NCI-H1694 treated with DMSO at 0.1 percent for 48 hours (cell line): ENCODE measurements around the gene EIF2B5.
"Not testable (repeated sequence)": the region's sequence is repeated elsewhere in the genome, so short reads cannot be mapped to it uniquely, and the experiment has no call there.

Experiments used
- DNase-seq: peaks from one replicate; lab custom pipeline; 2025; lab: John Stamatoyannopoulos, UW

EIF2B5 gene

DNA sequence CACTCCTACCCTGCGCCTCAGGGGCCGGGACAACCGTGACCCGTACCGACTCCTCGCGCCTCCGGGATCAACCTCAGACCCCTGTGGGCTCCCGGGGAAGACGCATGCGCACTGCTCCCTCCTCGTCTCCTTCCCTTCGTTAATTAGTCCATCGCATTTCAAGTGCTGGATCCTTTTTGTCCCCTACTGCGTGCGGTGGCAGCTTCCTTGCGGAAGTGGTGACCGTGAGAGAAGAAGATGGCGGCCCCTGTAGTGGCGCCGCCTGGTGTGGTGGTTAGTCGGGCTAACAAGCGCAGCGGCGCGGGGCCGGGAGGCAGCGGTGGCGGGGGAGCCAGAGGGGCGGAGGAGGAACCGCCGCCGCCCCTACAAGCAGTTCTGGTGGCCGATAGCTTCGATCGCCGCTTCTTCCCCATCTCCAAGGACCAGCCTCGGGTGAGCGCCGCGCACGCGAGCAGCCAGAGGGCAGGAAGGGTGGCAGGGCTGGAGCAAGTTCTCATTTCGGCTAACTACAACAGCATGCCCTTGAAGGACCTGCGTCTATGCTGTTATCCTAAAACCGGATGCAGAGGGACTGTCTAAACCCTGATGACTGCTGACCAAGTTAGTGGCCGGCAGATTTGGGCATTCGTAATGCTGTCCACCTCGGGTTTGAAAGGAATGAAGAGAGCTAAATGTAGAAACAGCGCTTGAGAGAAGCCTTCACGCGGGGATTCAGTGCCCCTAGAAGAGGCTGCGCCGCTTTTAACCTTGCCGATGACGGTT lies at the start of gene EIF2B5:
EIF2B5 (plus strand) TSS at position 210 of the 762 bp plus-strand sequence; CDS start at position 238, 28 bp downstream.
- DNase-seq, result peak; percentile 89

DNA sequence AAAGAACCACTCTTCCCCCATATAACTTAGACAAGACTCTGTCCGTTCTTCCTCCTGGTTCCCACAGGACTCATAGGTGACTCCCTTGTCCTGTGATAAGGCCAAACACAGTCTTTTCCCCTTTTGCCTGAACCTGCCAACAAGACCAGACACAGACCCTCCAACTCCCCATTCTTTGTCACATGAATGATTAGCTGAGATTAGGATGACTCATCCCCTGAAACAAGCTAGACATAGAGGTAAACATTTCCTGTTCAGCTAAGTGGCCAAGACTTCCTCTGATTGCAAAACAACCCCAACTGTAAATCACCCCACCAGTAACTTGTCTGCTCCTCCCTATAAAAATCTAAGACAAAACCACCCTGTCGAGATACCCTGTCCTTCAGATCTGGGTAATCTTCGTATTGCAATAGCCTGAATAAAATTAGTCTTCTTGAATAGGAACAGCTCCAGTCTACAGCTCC lies 49.7 kb upstream of the EIF2B5 start:
- DNase-seq, result no peak

DNA sequence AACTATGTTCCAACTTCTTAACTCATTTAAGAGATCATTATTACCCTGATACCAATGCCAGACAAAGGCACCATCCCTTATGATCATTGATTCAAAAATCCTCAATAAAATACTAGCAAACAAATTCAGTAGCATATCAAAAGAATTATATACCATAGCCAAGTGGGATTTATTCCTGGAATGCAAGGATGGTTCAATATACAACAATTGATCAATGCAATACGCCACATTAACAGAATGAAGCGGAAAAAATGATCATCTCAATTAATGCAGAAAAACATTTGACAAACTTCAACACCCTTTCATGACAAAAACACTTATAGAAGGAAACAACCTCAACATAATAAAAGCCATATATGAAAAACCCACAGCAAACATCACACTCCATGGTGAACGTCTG lies 43.0 kb upstream of the EIF2B5 start:
- no peak for DNase-seq

DNA sequence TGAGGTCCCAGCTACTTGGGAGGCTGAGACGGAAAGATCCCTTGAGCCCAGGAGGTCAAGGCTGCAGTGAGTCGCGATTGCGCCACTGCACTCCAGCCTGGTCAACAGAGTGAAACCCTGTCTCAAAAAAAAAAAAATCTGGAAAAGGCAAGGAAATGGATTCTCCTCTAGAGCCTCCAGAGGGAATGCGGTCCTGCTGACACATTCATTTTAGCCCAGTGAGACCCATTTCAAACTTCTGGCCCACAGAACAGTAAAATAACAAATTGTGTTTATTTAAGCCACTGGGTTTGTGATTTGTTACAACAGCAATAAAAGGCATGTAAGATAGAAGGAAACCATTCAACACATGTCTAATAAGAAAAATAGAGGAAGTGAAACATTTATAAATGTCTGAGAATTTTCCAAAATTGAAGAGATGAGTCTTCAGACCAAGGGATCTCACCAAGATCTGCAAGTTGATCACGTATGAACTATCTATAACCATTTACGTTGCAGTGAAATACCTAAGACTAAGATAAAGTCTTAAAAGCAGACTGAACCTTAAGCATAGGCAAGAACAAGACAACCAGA lies 38.3 kb upstream of the EIF2B5 start, which contains the start of gene HTR3E:
HTR3E (plus strand) TSS at position 254 of the 573 bp plus-strand sequence. CDS start 466 bp downstream, outside the sequence.
- DNase-seq, result no peak

DNA sequence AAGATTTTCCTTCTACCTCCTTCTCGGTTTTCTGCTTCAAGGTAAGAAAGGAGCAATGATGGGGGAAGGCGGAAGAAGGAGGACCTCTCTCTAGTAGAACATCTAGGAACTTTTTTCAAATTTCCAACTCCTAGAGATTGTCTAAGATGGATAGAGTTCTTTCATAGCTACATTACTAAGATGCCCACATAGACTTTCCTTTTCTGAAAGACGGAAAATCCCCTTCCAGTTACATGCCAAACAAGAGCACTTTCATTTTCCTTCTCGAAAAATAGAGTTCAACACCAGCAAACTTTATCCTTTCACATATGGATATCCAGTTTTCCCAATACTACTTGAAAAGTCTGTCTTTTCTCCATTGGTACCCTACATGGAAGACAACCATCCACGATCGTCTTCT lies 37.6 kb upstream of the EIF2B5 start:
- DNase-seq, result no peak

DNA sequence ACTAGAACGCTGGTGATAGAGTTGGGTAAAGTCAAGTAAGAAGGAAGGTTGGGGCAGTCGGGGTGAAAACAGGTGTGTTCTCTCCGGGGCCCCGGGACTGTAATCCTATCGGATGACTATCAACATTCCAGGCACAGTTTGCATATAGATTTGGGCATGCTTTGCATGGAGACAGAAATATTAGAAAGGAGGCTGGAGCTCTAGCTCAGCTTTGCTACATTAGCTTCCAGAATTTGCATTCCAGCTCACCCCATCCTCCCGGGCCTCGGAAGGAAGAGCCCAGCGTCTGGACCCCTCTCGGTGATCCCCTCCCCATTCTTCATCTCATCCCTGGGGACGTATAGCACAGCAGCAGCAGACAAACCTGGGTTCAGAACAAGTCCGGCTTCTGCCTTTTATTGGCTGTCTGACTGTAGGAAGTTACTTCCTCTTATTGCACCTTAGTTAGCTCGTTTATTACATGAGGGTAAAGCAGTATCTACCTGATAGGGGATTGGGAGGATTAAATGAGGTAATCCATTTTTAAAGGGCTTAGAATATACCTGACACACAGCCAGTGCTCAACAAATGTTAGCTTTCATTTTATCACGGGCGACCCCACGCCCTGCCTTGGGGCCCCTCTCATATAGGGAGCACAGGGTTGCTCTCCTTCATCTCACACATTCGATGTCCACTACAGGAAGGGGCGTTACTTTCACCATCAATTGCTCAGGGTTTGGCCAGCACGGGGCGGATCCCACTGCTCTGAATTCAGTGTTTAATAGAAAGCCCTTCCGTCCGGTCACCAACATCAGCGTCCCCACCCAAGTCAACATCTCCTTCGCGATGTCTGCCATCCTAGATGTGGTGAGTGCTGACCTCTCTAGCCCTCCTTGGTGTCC lies 35.1 kb upstream of the EIF2B5 start:
- DNase-seq, result no peak

DNA sequence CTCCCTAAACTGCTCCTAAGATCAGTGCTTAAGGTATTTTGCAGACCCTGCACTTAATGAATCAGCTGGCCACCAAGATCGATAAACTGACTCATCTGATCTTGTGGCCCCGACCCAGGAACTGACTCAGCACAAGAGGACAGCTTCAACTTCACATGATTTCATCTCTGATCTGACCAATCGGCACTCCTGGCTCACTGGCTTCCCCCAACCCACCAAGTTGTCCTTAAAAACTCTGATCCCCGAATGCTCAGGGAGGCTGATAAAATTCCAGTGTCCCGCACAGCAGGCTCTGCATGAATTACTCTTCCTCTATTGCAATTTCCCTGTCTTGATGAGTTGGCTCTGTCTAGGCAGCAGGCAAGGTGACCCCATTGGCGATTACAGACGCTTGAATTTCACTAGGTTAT lies 24.8 kb upstream of the EIF2B5 start:
- DNase-seq, result no peak

DNA sequence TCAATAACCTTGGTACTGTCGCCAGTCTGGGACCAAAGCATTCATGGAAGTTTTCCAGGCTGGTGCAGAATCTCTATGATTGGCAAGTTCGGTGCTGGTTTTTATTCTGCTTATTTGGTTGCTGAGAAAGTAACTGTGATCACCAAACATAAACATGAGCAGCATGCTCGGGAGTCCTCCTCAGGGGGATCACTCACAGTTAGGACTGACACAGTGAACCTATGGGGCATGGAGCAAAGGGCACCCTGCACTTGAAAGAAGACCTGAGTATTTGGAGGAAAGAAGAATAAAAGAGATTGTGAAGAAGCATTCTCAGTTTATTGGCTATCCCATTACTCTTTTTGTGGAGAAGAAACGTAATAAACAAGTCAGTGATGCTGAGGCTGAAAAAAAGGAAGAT lies 19.1 kb upstream of the EIF2B5 start:
- no peak for DNase-seq

DNA sequence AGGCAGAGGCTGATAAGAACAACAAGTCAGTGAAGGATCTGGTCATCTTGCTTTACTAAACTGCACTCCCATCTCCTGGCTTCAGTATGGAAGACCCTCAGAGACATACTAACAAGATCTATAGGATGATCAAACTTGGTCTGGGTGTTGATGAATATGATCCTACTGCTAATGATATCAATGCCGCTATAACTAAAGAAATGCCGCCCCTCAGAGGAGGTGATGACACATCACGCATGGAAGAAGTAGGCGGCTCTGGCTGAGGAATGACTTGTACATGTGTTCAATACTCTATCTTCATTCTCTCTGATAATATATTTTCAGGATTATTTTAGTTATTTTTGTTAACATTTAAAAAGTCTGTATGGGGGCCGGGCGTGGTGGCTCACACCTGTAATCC lies 17.5 kb upstream of the EIF2B5 start:
- DNase-seq, result no peak

DNA sequence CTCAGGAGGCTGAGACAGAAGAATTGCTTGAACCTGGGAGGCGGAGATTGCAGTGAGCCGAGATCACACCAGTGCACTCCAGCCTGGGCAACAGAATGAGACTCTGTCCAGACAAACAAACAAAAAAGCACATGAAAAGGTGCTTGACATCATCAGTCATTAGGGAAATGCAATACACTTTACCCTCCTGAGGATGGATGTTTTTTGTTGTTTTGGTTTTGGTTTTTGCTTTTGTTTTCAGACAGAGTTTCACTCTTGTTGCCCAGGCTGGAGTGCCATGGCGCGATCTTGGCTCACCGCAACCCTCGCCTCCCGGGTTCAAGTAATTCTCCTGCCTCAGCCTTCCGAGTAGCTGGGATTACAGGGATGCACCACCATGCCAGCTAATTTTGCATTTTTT lies 14.1 kb upstream of the EIF2B5 start:
- not testable (repeated sequence) for DNase-seq

DNA sequence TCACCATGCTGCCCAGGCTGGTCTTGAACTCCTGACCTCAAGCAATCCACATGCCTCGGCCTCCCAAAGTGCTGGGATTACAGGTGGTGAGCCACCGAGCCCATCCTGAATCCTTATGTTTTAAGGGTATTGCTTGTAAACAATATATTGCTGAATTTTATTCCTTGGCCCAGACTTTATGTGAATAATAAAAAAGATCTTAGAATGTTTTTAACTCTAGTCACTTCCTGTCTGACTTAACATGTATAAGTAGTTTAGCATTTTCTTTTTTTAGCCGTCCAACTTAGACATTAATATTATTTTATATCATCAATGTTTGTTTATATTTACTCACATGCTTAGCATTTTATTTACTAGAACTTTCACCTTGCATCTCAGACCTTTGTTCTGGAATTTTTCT lies 9.2 kb upstream of the EIF2B5 start:
- DNase-seq, result no peak

DNA sequence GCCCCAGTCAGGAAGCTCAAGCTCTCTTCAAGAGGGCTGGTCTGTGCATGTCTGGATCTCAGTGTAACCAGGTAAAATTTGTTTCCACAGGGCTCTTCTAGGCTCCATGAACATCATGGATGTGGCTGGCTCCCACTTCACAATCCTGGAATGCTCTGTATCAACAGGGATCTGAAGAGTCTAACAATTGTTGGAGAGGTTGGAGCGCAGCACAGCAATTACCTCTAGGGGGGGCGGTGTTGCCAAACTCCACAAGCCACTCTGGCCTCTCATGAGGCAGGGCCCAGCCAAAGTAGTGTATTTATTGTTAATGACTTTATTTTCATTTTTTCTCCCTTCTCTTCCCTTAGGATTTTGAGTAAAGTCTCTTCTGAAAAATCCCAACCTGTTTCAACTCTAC lies 6.1 kb upstream of the EIF2B5 start:
- peak; percentile 9 for DNase-seq

DNA sequence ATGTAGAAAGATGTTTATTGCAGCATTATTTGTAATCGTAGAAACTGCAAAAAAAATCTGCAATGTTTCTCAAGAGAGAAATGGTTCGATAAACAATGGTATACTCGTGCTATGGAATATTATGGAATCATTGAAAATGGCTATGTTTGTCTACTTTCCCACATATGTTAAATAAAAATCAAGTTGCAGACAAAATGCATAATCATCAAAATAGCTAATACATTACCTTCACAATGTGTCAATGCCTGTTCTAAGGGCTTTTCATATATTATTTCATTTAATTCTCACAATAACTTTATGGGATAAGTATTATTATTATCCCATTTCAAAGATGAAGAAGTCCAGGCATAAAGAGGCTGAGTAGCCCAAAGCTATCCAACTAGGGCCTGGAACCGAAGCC lies 2.2 kb upstream of the EIF2B5 start:
- DNase-seq, result no peak

DNA sequence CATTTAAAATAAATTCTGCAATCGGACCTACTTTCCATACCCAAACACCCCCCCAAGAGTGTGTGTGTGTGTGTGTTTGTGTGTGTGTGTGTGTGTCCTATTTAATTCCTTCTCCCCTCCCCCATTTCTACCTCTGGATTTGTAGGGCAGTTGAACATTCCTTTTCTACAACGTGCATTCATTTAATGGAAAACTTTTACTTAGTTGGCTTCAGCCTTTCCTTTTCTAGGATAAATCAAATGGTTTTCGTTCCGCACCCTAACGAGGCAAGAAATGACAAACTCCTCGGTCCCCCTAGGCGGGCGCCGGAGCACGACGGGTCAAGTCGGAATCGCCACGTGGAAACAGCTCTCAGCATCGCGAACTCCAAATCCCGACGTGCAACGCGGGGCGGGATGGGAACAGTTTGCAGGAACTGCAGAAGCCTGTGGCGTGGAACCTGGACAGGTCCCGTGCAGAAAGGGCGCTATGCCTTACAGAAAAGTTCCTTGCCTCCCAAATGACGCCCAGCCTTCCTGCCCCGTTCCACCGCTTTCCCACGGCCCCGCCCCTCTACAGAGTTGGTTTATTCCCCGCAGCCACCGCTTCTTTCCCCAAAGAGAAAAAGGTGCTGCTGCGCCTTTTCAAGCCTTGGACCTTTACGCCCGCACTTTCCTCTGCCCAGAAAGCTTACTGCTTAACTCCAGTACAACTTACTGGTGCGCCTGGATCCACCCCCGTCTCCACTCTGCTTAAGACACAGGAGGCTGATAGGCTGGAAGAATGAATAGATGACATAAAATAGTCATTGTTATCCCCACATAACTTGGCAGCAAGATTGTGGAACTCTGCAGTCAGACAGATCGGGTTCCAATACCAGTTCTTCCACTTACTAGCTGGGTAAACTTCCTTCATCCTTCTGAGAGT lies 1.1 kb upstream of the EIF2B5 start:
- peak; percentile 79 for DNase-seq

DNA sequence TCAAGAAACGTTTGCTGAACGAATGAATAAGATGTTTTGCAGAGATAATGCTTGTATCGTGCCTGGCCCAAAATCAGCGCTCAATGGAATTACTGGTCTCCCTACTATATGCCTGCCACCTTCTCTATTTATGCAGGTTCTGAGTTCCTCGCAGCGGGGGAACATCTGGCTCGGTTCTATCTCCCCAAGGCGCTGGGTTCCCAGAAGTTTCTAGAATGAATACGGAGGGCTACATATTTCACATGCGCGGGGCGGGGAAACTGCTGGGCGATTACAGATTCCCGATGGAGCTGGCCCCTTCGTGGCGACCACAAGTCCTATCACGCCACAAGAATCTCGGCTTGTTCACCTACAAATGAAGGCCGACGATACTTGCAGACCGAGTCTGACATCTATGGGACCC lies 411 bp upstream of the EIF2B5 start:
- DNase-seq, result peak; percentile 34

DNA sequence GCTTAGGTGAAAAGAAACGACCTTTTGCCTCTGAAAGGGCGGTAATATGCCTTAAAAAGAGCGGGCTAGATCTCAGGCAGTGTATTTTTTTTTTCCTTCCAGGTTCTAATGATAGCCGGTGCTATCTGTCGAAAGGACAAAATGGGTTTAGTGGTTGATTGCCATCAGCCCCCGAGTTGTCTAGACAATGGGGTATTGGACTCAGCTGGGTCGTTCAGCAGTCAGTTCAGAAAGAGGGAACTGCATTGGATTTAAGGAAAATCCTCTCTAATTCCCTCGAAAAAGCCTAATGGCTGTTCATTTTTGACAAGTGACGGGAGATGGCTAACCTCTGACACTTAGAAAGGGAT lies 728 bp downstream of the EIF2B5 start:
- no peak for DNase-seq

DNA sequence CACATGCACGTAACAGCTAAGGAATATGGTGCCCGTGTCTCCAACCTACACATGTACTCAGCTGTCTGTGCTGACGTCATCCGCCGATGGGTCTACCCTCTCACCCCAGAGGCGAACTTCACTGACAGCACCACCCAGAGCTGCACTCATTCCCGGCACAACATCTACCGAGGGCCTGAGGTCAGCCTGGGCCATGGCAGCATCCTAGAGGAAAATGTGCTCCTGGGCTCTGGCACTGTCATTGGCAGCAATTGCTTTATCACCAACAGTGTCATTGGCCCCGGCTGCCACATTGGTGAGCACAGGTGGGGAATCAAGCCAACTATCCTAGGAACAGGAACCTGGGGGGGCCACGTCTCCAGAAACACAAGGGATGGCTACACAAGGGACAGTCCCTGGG lies 5.3 kb downstream of the EIF2B5 start:
- DNase-seq, result no peak

DNA sequence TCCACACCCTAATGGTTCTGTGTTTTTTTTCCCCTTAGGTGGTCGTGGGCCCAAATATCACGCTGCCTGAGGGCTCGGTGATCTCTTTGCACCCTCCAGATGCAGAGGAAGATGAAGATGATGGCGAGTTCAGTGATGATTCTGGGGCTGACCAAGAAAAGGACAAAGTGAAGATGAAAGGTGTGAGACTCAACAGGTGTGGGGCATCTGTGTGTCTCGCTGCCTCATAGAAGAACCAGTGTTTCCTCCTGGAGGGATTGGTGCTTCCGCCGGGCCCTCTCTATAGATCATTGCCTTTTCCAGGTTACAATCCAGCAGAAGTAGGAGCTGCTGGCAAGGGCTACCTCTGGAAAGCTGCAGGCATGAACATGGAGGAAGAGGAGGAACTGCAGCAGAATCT lies 7.0 kb downstream of the EIF2B5 start:
- no peak for DNase-seq

DNA sequence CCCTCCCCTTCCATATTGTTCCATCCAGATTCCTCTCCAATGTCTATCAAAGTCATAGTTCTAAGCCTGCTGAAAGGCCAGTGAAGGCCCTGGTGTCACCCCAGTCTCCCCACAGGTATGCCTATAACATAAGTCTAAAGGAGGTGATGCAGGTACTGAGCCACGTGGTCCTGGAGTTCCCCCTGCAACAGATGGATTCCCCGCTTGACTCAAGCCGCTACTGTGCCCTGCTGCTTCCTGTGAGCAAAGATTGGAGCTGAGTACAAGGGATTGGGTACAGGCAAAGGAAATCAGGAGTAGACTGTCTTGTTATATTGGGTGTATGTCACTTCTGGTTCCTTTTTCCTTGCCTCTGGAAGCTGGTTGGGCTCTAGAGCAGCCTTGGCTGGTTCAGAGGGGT lies 8.2 kb downstream of the EIF2B5 start:
- DNase-seq, result no peak

DNA sequence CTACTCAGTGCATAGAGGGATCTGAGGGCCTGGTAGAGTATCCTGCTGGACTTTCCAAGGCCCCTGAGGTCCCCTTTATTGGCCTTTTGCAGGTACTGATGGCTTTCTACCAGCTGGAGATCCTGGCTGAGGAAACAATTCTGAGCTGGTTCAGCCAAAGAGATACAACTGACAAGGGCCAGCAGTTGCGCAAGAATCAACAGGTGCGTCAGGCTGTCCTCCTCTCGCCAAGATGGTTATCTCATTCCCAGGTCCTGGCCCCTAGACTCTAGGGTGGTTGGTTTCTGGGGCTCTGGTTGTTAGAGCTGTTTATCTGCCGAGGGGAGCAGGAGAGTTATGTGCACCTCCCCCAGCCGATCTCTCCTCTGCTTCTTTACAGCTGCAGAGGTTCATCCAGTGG lies 9.3 kb downstream of the EIF2B5 start:
- DNase-seq, result no peak

DNA sequence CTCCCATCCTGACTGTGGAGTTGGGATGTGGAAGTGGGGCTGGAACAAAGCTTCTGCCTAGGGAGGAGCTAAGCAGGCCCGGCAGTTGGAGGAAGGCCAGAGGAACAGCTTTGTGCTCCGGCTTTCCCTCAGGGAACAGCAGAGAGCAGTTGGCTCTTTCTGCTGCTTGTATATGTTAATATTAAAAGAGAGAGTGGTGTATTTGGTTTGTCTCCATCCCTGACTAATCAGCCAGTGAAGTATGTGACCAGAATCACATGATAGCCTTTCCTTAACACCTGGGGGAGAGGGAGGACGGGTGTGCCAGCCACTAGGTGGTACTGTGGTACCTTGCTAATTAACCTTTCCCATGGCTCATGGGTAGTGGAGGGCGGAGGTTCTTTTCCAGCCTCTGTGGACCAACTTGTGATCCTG lies 10.0 kb downstream of the EIF2B5 start:
- peak; percentile 91 for DNase-seq
